Large intestine (tissue), 3 donors: Measurements from ENCODE around the gene MAGED2. TPM values are rescaled to one million over a fixed set of nuclear protein-coding genes. Genes with fewer than 3 reads are reported as not detected.
"Not testable (repeated sequence)": the region's sequence is repeated elsewhere in the genome, so short reads cannot be mapped to it uniquely, and the experiment has no call there.

Experiments used
- DNase-seq, 2 donors: peaks; one replicate each; pipeline versions ENCODE4 v3.0.0 to v3.0.0-alpha.2; 2013
- H3K27ac ChIP-seq: one replicate; pipeline ENCODE4 v1.5.1; 2013; ENCODE audit warnings: low read length
- H3K27me3 ChIP-seq: 2 replicates; pipeline ENCODE4 v1.6.1; 2013; ENCODE audit warnings: low read length; ENCODE audit not compliant: control insufficient read depth, insufficient read depth
- H3K36me3 ChIP-seq: 2 replicates; pipeline ENCODE4 v1.6.1; 2013; ENCODE audit warnings: low read length; ENCODE audit not compliant: control insufficient read depth, insufficient read depth
- H3K4me1 ChIP-seq: one replicate; pipeline ENCODE4 v1.6.1; 2013; ENCODE audit warnings: low read length; ENCODE audit not compliant: control insufficient read depth, insufficient read depth
- H3K4me3 ChIP-seq: one replicate; pipeline ENCODE4 v1.5.1; 2013; ENCODE audit warnings: low read length
- H3K9me3 ChIP-seq: one replicate; pipeline ENCODE4 v1.6.1; 2013; ENCODE audit warnings: mild to moderate bottlenecking, low read depth, low read length, moderate library complexity; ENCODE audit not compliant: control insufficient read depth
- WGBS: methylation state at CpG from one replicate; pipeline ENCODE4 v1.1.5; 2013; ENCODE audit warnings: low lambda C conversion rate; ENCODE audit not compliant: insufficient coverage; 5-methylcytosine and 5-hydroxymethylcytosine counted together
- polyA plus RNA-seq: library from polyadenylated mRNA; unstranded; fragments of 120-200 nt; gene quantifications from one replicate; pipeline ENCODE4 v1.2.1, GENCODE V29; 2013

MAGED2 gene
- polyA plus RNA-seq, 1 donor = 322 TPM

DNA sequence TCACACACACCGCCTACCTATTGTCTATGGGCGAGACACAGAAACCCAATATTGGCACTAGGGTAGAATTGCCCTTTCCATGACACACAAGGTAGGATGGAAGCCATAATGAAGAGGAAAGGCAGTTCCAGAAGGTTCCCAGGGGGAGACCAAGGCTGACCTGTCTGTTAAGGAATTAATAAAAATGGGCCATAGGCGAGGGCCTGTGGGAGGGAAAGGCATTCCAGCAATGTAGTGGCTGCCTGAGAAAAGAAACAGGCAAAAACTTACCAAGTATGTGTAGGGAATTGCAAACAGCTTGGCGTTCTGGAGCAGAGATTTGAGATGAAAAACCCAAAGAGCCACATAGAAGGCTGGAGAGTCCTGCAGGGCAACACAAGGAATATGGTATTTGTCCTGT lies 19.1 kb downstream of the MAGED2 start:
- Histone ChIP-seq H3K9me3 (no peaks in the 10 kb centered on the region), H3K27me3 (no peaks in the 10 kb centered on the region), H3K36me3 (no peaks in the 10 kb centered on the region), H3K27ac (no peak overlapping the region), H3K4me1 (no peaks in the 10 kb centered on the region), H3K4me3 (no peak overlapping the region)
- DNase-seq = no peak
- no CpG with 5 or more reads among the region's 4 CpGs for WGBS

DNA sequence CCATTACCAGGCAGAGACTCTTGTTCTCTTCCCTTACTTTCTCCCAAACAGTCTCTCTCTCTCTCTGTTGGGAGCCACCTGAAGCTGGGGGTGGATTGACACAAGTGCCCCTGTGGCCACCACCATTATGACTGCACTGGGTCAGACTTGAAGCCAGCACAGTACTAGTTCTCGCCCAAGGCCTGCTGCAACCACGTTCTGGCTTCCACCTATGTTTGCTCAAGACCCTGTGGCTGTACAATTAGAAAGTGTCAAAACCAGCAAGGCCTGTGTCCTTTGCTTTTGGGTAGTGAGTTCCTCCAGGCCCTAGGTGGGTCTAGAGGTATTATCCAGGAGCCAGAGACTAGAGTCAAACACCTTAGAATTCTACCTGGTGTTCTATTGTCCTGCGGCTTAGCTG lies 31.0 kb downstream of the MAGED2 start:
- Histone ChIP-seq H3K27ac (no peak overlapping the region), H3K4me1 (peaks cover 6% of the 10 kb centered on the region), H3K4me3 (no peak overlapping the region), H3K27me3 (no peaks in the 10 kb centered on the region), H3K36me3 (no peaks in the 10 kb centered on the region), H3K9me3 (no peaks in the 10 kb centered on the region)
- no CpG with 5 or more reads among the region's 3 CpGs for WGBS
- no peak for DNase-seq

DNA sequence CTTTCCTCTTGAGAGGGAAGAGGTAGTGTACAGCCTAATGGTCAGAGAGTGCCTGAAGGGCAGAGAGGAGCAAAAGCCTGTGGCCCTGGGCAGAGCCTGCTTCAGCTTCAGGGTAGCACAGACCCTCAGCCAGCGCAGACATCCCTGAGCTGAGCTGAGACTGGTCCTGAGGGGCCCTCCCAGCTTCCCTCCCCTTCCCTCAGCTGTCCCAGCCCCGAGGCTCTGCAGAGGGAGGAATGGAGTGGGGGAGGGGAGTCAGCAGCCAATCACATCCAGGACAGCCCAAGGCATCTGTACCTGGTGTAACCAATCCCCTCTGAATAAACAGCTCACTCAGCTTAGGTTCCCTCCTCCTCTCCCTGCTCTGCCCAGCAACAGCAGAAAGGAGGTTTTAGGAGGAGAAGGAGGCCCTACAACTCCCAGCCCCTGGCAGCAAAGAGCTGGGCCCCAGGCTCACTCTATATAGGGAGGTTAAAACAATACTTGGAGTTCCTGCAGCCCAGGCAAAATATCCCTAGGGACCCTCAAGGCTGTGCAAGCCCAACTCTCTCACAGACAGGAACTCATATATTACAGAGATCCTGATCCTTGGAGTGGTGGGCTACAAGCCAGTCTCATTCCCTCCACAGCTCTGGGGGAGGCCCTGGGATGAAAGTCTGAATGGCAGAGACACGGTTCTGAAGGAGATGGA lies 33.8 kb downstream of the MAGED2 start:
- WGBS = no CpG with 5 or more reads among the region's 3 CpGs
- H3K27me3 ChIP-seq, H3K4me3 ChIP-seq, H3K36me3 ChIP-seq, H3K9me3 ChIP-seq, H3K4me1 ChIP-seq: not testable (repeated sequence)
- H3K27ac ChIP-seq = peak overlapping the region; percentile 40
- peak in 1 of 2 donors; percentile 22 for DNase-seq

DNA sequence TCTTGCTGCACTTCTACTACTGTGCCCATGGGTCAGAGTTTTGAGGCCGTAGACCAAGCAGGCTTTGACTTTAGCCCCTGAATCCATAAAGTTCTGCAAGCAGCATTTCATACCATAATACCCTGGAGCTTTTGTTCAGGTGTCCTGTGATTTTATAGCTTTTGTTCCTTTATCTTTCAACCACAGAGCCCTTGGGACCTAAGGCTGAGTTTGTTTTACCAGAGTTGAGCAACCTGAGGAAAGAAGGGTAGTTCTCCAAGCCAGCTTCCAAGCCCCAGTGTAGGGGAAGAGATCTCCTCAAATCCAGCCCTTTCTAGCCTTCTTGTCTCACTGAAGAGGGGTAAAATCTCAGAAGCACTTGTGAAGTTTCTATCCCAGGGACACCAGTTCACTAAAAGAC lies 35.1 kb downstream of the MAGED2 start:
- WGBS = no CpG with 5 or more reads among the region's 1 CpG
- peak; percentile 11 to 51 for DNase-seq
- H3K4me1 ChIP-seq = peaks cover 6% of the 10 kb centered on the region
- H3K27ac ChIP-seq = peak overlapping the region; percentile 33
- no peaks in the 10 kb centered on the region for H3K9me3 ChIP-seq
- H3K4me3 ChIP-seq = no peak overlapping the region
- H3K36me3 ChIP-seq = no peaks in the 10 kb centered on the region
- no peaks in the 10 kb centered on the region for H3K27me3 ChIP-seq

DNA sequence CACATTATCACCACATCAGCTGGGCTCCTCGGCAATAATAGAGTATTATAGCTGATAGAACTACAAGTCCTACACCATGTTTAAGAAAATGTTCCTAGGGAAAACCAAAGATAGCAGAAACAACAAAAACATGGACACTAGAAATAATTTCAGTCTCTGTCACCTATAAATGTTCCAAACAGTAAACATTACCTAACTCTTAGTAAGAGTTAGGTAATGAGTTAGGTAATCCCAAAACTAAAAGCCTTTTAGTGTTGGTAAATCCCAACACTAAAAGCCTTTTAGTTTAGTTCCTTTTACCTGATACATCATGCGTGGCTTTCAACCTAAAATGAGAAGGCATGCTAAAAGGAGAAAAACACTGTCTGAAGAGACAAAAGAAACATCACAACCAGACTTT lies 35.5 kb downstream of the MAGED2 start:
- peaks cover 6% of the 10 kb centered on the region for H3K4me1 ChIP-seq
- no peak for DNase-seq
- H3K9me3 ChIP-seq = no peaks in the 10 kb centered on the region
- H3K27ac ChIP-seq = peak overlapping the region; percentile 33
- no peak overlapping the region for H3K4me3 ChIP-seq
- WGBS = 100% methylated on average over 1 of the region's 2 CpGs
- H3K36me3 ChIP-seq = no peaks in the 10 kb centered on the region
- H3K27me3 ChIP-seq = no peaks in the 10 kb centered on the region

DNA sequence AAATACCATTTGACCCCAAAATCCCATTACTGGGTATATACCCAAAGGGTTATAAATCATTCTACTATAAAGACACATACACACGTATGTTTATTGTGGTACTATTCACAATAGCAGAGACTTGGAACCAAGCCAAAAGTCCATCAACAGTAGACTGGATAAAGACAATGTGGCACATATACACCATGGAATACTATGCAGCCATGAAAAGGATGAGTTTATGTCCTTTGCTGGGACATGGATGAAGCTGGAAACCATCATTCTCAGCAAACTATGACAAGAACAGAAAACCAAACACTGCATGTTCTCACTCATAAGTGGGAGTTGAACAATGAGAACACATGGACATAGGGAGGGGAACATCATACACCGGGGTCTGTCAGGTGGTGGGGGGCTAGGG lies 40.2 kb downstream of the MAGED2 start:
- H3K27me3 ChIP-seq, DNase-seq, H3K4me1 ChIP-seq, H3K9me3 ChIP-seq, H3K27ac ChIP-seq, H3K4me3 ChIP-seq, H3K36me3 ChIP-seq: not testable (repeated sequence)
- WGBS = no CpG with 5 or more reads among the region's 2 CpGs

DNA sequence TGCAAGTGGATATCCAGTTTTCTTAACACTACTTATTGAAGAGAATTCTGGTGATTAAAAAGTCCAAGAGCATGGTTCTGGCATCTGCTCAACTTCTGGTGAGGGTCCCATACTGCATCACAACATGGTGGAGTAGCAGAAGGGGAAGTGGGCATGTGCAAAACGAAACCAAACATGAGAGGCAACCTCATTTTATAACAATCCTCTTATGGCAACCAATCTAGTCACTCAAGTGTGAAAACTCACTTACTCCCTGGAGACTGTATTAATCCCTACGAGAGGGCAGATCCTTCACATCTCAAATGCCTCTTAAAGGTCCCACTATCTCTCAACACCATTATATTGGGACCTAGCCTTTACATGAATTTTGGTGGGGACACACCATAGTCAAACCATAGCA lies 57.7 kb downstream of the MAGED2 start:
- Histone ChIP-seq H3K9me3 (peaks cover 2% of the 10 kb centered on the region), H3K27me3 (no peaks in the 10 kb centered on the region), H3K4me3 (no peak overlapping the region), H3K4me1 (no peaks in the 10 kb centered on the region), H3K36me3 (no peaks in the 10 kb centered on the region), H3K27ac (no peak overlapping the region)
- DNase-seq = no peak
- no CpG with 5 or more reads among the region's 2 CpGs for WGBS

Other genes with a start within 250 kb of the MAGED2 start
- 0.04 TPM for gene ITIH6, start 9.5 kb upstream of the MAGED2 start, polyA plus RNA-seq
- gene TRO, start 113.1 kb downstream of the MAGED2 start, polyA plus RNA-seq = 33.0 TPM
- 0.63 TPM for gene PFKFB1, start 186.4 kb downstream of the MAGED2 start, polyA plus RNA-seq
- gene APEX2, start 192.6 kb downstream of the MAGED2 start, polyA plus RNA-seq = 14.6 TPM
- gene ALAS2, start 223.2 kb downstream of the MAGED2 start, polyA plus RNA-seq = 15.6 TPM